Islet of Langerhans (tissue), 1 donor: Measurements from ENCODE around the gene BPIFA1.

Source experiments
- FAIRE-seq: peaks from one replicate; lab custom pipeline; 2011; peaks lifted over from hg19 to GRCh38; lab: Jason Lieb, UNC

The BPIFA1 gene

GRCh38 chr20:33279261-33279910, 43.6 kb downstream of the BPIFA1 start:
- FAIRE-seq: no peak

- no peak for FAIRE-seq
Observed at GRCh38 chr20:33280000-33280680, 44.3 kb downstream of the BPIFA1 start.

GRCh38 chr20:33280775-33281174, 45.0 kb downstream of the BPIFA1 start:
- no peak for FAIRE-seq

- FAIRE-seq: no peak
Observed at GRCh38 chr20:33281550-33282146, 45.9 kb downstream of the BPIFA1 start.

GRCh38 chr20:33282196-33282934, 46.6 kb downstream of the BPIFA1 start:
- FAIRE-seq: no peak

GRCh38 chr20:33282991-33283555, 47.3 kb downstream of the BPIFA1 start, which contains the start of gene BPIFB1:
BPIFB1 (plus strand) TSS chr20:33283214; CDS start chr20:33286074, 2,860 bp downstream.
- no peak for FAIRE-seq

- no peak for FAIRE-seq
Observed at GRCh38 chr20:33284284-33284683, 48.5 kb downstream of the BPIFA1 start.

- FAIRE-seq: no peak
Observed at GRCh38 chr20:33284937-33285336, 49.1 kb downstream of the BPIFA1 start.

GRCh38 chr20:33285861-33286495, 50.2 kb downstream of the BPIFA1 start:
- FAIRE-seq: no peak

- FAIRE-seq: no peak
Observed at GRCh38 chr20:33287884-33288283, 52.1 kb downstream of the BPIFA1 start.

GRCh38 chr20:33290852-33291251, 55.1 kb downstream of the BPIFA1 start:
- no peak for FAIRE-seq

- no peak for FAIRE-seq
Observed at GRCh38 chr20:33291416-33291815, 55.6 kb downstream of the BPIFA1 start.

- FAIRE-seq: no peak
Observed at GRCh38 chr20:33291830-33292355, 56.1 kb downstream of the BPIFA1 start.
